ENCODE results near the gene OTUB2. TPM values are rescaled to one million over a fixed set of nuclear protein-coding genes. Genes with fewer than 3 reads are reported as not detected.
"Not testable (repeated sequence)": the region's sequence is repeated elsewhere in the genome, so short reads cannot be mapped to it uniquely, and the experiment has no call there.

OTUB2 gene
- total RNA-seq, 8 experiments from 2014 or later = 0.81 to 5.5 (median 3.9) TPM

DNA sequence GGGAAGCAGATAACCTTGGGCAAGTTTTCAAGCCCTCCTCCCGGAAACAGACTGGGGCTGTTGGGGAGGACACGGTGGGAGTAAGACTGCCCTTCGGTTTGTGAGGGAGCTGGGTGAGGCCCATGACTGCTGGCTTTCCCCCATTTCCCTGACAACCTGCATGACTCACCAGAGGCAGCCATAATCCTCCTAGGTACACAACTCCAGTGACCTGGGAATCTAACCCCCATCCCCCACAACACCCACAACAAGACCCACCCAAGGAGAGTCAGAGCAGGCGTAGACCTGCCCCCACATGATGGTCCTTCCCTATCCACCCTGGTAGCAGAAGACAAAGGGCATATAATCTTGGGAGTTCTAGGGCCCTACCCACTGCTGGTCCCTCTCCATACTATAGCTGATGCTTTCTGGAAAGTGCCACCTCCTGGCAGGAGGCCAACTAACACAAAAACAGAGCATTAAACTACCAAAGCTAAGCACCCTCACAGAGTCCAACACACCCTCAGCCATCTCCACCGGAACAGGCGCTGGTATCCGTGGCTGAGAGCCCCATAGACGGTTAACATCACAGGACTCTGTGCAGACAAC is 40.0 kb downstream of the OTUB2 start:
- no peak overlapping the region for H3K4me3 ChIP-seq
- 65 to 100% (median 90%) methylated on average over 2 to 6 of the region's 8 CpGs; no CpG with 5 or more reads in 4 of the 10 experiments for WGBS, 10 experiments
- in situ Hi-C loops (cut with MboI; ENCODE audit: low pct_unique_long_range_greater_than_20kb in 2 of 9, low sequenced_read_pairs in 9 of 9, unreplicated experiment in 9 of 9) = no loop called here
- no peak overlapping the region for H3K27ac ChIP-seq
- peaks cover 0 to 7% of the 10 kb centered on the region in 2 donors for H3K4me1 ChIP-seq (replicated peaks in 1 of 2)
- peak in 4 of 8 experiments; percentile 35 to 88 (median 54) for ATAC-seq (replicated peaks in 6 of 8)

DNA sequence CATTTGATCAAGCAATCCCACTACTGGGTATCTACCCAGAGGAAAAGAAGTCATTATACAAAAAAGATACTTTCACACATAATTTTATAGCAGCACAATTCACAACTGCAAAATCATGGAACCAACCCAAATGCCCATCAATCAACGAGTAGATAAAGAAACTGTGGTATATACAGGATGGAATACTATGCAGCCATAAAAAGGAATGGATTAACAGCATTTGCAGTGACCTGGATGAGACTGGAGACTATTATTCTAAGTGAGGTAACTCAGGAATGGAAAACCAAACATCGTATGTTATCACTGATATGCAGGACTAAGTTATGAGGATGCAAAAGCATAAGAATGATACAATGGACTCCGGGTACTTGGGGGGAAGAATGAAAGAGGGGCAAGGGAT is 45.9 kb downstream of the OTUB2 start:
- H3K4me3 ChIP-seq; H3K27ac ChIP-seq; in situ Hi-C loops (cut with MboI; ENCODE audit: low pct_unique_long_range_greater_than_20kb in 2 of 9, low sequenced_read_pairs in 9 of 9, unreplicated experiment in 9 of 9); ATAC-seq (replicated peaks in 6 of 8); H3K4me1 ChIP-seq (replicated peaks in 1 of 2): not testable (repeated sequence)
- 86 to 100% (median 100%) methylated on average over 1 to 3 of the region's 3 CpGs; no CpG with 5 or more reads in 1 of the 10 experiments for WGBS, 10 experiments

- H3K4me3 ChIP-seq = no peak overlapping the region
- ATAC-seq (replicated peaks in 6 of 8) = no peak
- WGBS, 10 experiments = 94 to 100% (median 97%) methylated on average over 2 to 3 of the region's 3 CpGs
- peaks cover 18 to 28% of the 10 kb centered on the region in 2 donors for H3K4me1 ChIP-seq (replicated peaks in 1 of 2)
- in situ Hi-C loops (cut with MboI; ENCODE audit: low pct_unique_long_range_greater_than_20kb in 2 of 9, low sequenced_read_pairs in 9 of 9, unreplicated experiment in 9 of 9) = no loop called here
- H3K27ac ChIP-seq = no peak overlapping the region
These were observed 48.4 kb downstream of the OTUB2 start for GRCh38 chr14:94074534-94074933.

DNA sequence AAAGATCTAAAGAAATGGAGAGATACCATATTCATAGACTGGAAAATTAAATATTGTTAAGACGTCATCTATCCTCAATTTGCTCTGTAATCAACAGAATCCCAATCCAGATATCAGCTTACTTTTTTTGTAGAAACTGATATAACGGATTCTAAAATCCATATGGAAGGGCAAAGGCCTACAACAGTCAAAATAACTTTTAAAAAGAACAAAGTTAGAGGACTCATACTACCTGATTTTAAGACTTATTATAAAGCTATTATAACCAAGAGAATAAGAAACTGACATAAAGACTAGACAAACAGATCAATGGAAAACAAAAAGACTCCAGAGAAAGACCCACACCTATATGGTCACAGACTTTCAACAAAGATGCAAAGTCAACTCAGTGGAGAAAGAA is 48.9 kb downstream of the OTUB2 start:
- in situ Hi-C loops (cut with MboI; ENCODE audit: low pct_unique_long_range_greater_than_20kb in 2 of 9, low sequenced_read_pairs in 9 of 9, unreplicated experiment in 9 of 9) = no loop called here
- H3K4me3 ChIP-seq = no peak overlapping the region
- WGBS, 10 experiments = 75 to 100% (median 96%) methylated on average over 1 to 2 of the region's 2 CpGs
- ATAC-seq (replicated peaks in 6 of 8) = no peak
- peaks cover 18 to 28% of the 10 kb centered on the region in 2 donors for H3K4me1 ChIP-seq (replicated peaks in 1 of 2)
- no peak overlapping the region for H3K27ac ChIP-seq

DNA sequence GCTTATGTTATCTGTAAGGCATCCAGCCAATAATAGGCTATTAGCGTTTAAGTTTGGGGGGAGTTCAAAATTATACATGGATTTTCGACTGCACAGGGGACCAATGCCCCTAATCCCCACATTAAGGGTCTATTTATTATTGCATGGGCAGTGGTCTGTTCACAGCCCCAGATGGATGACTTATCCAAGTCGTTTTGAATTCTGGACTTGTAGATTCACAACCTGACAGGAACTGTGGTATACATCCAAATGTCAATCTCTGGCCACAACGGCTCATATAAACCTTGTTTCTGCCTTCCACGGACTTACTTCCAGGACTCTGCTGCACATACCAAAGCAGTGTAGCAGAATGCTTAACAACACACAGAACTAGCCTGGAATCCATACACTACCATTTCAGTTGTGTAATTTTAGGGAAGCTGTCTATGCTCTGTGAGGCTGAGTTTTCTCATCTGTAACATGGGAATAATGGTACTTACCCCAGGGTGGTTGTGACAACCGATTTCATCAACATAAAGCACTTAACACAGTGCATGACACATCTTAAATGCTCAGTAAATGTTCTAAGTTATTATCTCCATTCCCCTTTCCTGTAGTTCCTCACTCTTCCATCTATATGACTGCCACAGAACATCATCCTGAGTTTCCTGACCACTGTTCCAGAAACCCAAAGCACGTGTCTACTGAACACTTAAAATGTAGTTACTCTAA is 51.1 kb downstream of the OTUB2 start:
- 71 to 100% (median 91%) methylated on average over 1 to 6 of the region's 7 CpGs for WGBS, 10 experiments
- Histone ChIP-seq H3K27ac (no peak overlapping the region), H3K4me3 (peak overlapping the region in 4 of 5 donors; percentile 14 to 95 (median 84)), H3K4me1 (replicated peaks in 1 of 2) (peaks cover 20 to 34% of the 10 kb centered on the region in 2 donors)
- in situ Hi-C loops (cut with MboI; ENCODE audit: low pct_unique_long_range_greater_than_20kb in 2 of 9, low sequenced_read_pairs in 9 of 9, unreplicated experiment in 9 of 9) = no loop called here
- no peak for ATAC-seq (replicated peaks in 6 of 8)

- no peak overlapping the region for H3K27ac ChIP-seq
- ATAC-seq (replicated peaks in 6 of 8) = no peak
- 40 to 100% (median 88%) methylated on average over 1 to 5 of the region's 5 CpGs; no CpG with 5 or more reads in 1 of the 10 experiments for WGBS, 10 experiments
- in situ Hi-C loops (cut with MboI; ENCODE audit: low pct_unique_long_range_greater_than_20kb in 2 of 9, low sequenced_read_pairs in 9 of 9, unreplicated experiment in 9 of 9) = no loop called here
- H3K4me3 ChIP-seq = peak overlapping the region in 4 of 5 donors; percentile 78 to 95 (median 92)
- H3K4me1 ChIP-seq (replicated peaks in 1 of 2) = peaks cover 20 to 34% of the 10 kb centered on the region in 2 donors
These were observed 51.7 kb downstream of the OTUB2 start for GRCh38 chr14:94077823-94078222.

GRCh38 chr14:94079891-94080620 is 53.9 kb downstream of the OTUB2 start:
- H3K4me1 ChIP-seq (replicated peaks in 1 of 2) = peaks cover 20 to 37% of the 10 kb centered on the region in 2 donors
- 0 to 11% (median 1%) methylated on average over 2 to 14 of the region's 15 CpGs for WGBS, 10 experiments
- peak overlapping the region; percentile 78 to 95 (median 90) for H3K4me3 ChIP-seq
- peak overlapping the region; percentile 89 to 95 for H3K27ac ChIP-seq
- ATAC-seq (replicated peaks in 6 of 8) = no peak
- in situ Hi-C loops (cut with MboI; ENCODE audit: low pct_unique_long_range_greater_than_20kb in 2 of 9, low sequenced_read_pairs in 9 of 9, unreplicated experiment in 9 of 9) = no loop called here

DNA sequence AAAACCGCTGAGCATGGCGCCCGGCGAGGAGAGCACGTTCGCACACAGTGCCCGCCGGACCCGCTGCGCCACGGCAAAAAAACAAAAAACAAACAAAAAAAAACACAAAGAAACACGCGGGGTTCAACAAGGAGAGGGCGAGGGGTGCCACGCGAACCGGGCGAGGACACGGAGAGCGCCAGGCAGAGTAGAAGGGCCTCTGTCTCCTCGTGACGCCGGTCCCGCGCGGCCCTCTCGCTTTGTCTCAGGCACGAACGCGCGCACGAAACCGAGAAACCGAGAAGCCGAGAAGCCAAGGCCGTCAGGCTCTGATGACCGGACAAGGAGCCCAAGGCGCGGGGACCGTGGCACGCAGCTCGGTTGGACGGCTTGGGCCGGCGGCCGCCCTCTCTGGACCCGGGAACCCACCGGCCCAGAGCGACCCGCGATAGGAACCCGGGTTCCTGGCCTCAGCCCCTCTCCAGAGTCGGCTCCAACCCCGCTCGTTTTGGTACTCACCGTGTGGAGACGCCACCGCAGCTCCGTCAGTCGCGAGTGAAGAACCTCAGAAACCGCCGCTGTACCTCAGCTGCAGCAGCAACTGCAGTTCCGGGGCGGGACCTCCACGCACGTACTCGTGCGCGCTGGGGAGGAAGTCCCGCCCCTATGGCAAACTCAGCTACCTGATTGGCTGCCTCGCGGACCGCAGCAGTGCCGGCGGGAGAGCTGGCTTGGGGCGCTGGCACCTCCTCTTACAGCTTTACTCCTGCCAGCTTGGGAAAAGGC is 54.7 kb downstream of the OTUB2 start, which contains the start of the genes DDX24 and IFI27L1:
TSS of gene DDX24 (minus strand) at position 582 of the 765 bp plus-strand sequence. CDS start 1,460 bp downstream, outside the sequence.
TSS of gene IFI27L1 (plus strand) at position 690 of the 765 bp plus-strand sequence. CDS start 15,628 bp downstream, outside the sequence.
- in situ Hi-C loops (cut with MboI; ENCODE audit: low pct_unique_long_range_greater_than_20kb in 2 of 9, low sequenced_read_pairs in 9 of 9, unreplicated experiment in 9 of 9) = no loop called here
- Histone ChIP-seq H3K27ac (peak within 1 kb of the TSS; percentile 89 to 95), H3K4me1 (replicated peaks in 1 of 2) (peaks cover 20 to 37% of the 10 kb centered on the region in 2 donors), H3K4me3 (peak within 1 kb of the TSS; percentile 78 to 95 (median 90))
- WGBS, 10 experiments = 0 to 2% (median 1%) methylated on average over 6 to 36 of the region's 77 CpGs; no CpG with 5 or more reads in 2 of the 10 experiments
- ATAC-seq (replicated peaks in 6 of 8) = peak; percentile 96 to 99 (median 98)

DNA sequence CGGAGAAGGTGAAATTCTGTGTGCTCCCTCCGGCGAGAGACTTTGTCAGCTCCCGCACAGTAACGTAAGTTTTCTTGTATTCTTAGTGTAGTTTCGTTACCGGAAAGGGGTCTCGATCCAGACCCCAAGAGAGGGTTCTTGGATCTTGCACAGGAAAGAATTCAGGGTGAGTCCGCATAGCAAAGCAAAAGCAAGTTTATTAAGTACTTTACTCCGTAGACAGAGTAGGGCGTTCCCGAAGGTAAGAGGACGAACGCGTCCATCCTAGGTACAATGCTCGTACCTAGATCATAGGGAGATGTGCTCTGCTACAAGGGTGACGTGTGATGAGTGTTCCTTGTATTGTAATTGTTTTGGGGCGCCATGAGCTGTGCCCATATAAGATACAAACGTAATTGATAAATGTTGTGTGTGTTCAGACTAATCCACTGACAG is 55.3 kb downstream of the OTUB2 start:
- Histone ChIP-seq H3K27ac (peak overlapping the region; percentile 7 to 95), H3K4me1 (replicated peaks in 1 of 2) (peaks cover 20 to 37% of the 10 kb centered on the region in 2 donors), H3K4me3 (peak overlapping the region; percentile 78 to 95 (median 90))
- in situ Hi-C loops (cut with MboI; ENCODE audit: low pct_unique_long_range_greater_than_20kb in 2 of 9, low sequenced_read_pairs in 9 of 9, unreplicated experiment in 9 of 9) = no loop called here
- peak; percentile 19 to 36 (median 24) for ATAC-seq (replicated peaks in 6 of 8)
- WGBS, 10 experiments = 0 to 4% (median 0%) methylated on average over 6 to 17 of the region's 19 CpGs; no CpG with 5 or more reads in 5 of the 10 experiments

GRCh38 chr14:94087891-94088290 is 61.8 kb downstream of the OTUB2 start:
- Histone ChIP-seq H3K4me3 (no peak overlapping the region), H3K4me1 (replicated peaks in 1 of 2) (peaks cover 0 to 3% of the 10 kb centered on the region in 2 donors), H3K27ac (no peak overlapping the region)
- WGBS, 10 experiments = 20 to 100% (median 100%) methylated on average over 1 to 4 of the region's 4 CpGs; no CpG with 5 or more reads in 3 of the 10 experiments
- in situ Hi-C loops (cut with MboI; ENCODE audit: low pct_unique_long_range_greater_than_20kb in 2 of 9, low sequenced_read_pairs in 9 of 9, unreplicated experiment in 9 of 9) = no loop called here
- ATAC-seq (replicated peaks in 6 of 8) = no peak

DNA sequence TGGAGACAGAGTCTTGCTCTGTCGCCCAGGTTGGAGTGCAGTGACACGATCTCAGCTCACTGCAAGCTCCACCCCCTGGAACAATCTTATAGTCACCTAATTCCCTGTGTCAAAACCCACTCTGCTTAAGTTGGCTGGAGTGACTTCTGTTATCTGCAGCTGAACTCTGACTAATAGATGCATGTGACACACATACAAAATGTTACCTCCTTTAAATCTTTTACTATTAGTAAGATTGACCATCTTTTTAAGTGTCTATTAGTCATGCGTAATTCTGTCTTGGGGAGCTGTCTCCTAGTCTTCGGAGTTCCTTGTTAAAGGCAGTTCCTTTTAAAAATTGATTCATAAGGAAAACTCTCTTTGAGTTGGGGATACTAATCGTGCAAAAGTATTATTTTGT is 62.4 kb downstream of the OTUB2 start:
- in situ Hi-C loops (cut with MboI; ENCODE audit: low pct_unique_long_range_greater_than_20kb in 2 of 9, low sequenced_read_pairs in 9 of 9, unreplicated experiment in 9 of 9) = no loop called here
- peak in 2 of 8 experiments; percentile 46 to 50 for ATAC-seq (replicated peaks in 6 of 8)
- H3K27ac ChIP-seq = no peak overlapping the region
- peaks cover 0 to 3% of the 10 kb centered on the region in 2 donors for H3K4me1 ChIP-seq (replicated peaks in 1 of 2)
- no peak overlapping the region for H3K4me3 ChIP-seq
- 42 to 96% (median 83%) methylated on average over 1 to 5 of the region's 5 CpGs for WGBS, 10 experiments

- H3K27ac ChIP-seq = no peak overlapping the region
- no peak overlapping the region for H3K4me3 ChIP-seq
- peaks cover 0 to 3% of the 10 kb centered on the region in 2 donors for H3K4me1 ChIP-seq (replicated peaks in 1 of 2)
- in situ Hi-C loops (cut with MboI; ENCODE audit: low pct_unique_long_range_greater_than_20kb in 2 of 9, low sequenced_read_pairs in 9 of 9, unreplicated experiment in 9 of 9) = no loop called here
- WGBS, 10 experiments = 50 to 100% (median 86%) methylated on average over 1 to 4 of the region's 4 CpGs; no CpG with 5 or more reads in 1 of the 10 experiments
- no peak for ATAC-seq (replicated peaks in 6 of 8)
These were observed 63.3 kb downstream of the OTUB2 start for GRCh38 chr14:94089479-94089878.

Data from motor neuron (in vitro differentiated cells).